Activated naive CD8-positive, alpha-beta T cell treated with anti-CD3 and anti-CD28 coated beads, Interleukin-2, amount 50 U/mL, for 16 hours (primary cell): ENCODE data around the gene WAC.
"Not testable (repeated sequence)": the region's sequence is repeated elsewhere in the genome, so short reads cannot be mapped to it uniquely, and the experiment has no call there.

ENCODE experiments used
- DNase-seq: peaks from one replicate; pipeline ENCODE4 v3.0.0-alpha.2; 2020; ENCODE audit warnings: low read depth, low spot score

WAC gene

DNA sequence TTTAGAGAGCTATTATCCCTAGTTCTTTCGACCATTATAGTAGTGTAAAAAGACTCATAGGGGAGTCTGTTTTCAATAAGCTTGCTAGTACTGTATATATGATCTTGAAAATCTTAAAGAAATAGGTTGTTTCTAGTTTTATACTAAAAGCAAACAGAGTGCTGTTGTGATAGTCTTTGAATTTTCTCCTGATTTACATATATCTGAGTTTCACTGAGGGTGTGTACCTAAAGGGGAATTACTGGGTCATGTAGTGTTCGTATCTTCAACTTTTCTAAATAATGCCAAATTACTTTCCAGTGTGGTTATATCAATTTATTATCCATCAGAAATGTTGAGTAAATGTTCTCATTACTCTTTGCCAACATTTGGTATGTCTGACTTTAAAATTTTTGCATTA is 73.7 kb downstream of the WAC start:
- DNase-seq = no peak

DNA sequence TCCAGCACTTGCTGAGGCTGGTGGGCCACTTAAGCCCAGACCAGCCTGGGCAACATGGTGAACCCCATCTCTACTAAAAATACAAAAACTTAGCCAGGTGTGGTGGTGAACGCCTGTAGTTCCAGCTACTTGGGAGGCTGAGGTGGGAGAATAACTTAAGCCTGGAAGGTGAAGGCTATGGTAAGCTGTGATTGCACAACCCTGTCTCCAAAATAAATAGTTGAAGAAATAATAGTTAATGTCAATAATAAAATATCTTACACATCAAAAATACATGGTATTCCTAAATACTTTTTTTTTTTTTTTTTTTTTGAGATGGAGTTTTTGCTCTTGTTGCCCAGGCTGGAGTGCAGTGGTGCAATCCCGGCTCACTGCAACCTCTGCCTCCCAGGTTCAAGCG is 76.7 kb downstream of the WAC start:
- not testable (repeated sequence) for DNase-seq

DNA sequence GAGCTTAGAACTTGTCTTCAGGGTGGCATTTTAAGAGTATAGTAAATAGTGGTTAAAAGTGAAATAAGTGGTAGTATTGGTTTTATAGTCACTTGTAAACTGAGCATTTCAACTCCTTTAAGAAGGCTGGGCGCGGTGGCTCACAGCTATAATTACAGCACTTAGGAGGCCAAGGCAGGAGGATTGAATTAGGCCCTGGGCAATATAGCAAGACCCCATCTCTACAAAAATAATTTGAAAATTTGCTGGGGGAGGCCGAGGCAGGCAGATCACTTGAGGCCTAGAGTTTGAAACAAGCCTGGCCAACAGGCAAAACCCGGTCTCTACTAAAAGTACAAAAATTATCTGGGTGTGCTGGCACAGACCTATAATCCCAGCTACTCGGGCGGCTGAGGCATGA is 80.0 kb downstream of the WAC start:
- no peak for DNase-seq

DNA sequence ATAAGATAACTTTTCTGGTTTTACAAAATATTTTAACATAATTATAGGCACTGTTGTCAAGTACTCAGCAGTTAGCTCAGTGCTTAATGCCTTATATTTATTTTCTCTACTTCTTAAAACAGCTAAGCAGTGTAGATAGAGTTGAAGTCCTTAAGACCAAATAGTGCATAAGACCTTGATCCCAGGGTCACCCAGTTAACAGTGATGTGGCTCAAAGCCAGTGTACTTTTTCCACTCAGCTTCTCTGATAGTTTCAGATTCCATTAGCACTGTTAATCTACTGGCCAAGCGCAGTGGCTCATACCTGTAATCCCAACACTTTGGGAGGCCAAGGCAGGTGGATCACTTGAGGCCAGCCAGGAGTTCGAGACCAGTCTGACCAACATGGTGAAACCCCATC is 83.6 kb downstream of the WAC start:
- DNase-seq = no peak

DNA sequence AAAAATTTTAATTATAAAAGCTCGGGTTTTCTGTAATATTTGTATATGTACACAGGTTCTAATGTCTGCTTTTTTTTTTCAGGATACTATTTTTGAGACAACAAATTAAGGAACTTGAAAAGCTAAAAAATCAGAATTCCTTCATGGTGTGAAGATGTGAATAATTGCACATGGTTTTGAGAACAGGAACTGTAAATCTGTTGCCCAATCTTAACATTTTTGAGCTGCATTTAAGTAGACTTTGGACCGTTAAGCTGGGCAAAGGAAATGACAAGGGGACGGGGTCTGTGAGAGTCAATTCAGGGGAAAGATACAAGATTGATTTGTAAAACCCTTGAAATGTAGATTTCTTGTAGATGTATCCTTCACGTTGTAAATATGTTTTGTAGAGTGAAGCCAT is 86.5 kb downstream of the WAC start:
- DNase-seq = no peak

DNA sequence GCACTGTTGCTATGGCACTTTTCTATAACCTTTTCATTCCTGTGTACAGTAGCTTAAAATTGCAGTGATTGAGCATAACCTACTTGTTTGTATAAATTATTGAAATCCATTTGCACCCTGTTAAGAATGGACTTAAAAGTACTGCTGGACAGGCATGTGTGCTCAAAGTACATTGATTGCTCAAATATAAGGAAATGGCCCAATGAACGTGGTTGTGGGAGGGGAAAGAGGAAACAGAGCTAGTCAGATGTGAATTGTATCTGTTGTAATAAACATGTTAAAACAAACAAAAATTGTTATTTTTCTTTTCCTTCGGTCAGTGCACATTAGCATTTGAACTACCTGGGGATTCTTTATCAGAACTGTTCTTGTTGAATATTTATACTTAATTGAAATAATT is 87.3 kb downstream of the WAC start:
- no peak for DNase-seq

DNA sequence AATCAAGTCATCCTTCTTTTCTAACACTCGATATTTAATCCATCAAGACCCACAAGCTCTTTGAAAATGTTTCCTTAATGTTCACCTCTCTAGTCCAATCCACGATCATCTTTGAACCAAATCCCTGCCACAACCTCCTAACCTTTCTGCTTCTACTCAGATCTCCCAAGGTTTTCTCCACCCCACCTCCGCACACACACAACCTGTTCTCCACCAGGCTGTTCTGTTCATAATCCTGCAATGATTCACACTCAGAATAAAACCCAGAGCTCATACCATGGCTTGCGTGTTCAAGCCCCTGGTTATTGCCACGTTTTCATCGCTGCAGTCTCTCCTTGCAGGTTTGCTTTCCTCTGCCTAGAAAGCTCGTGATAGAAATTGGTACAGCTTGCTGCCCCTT is 90.6 kb downstream of the WAC start:
- DNase-seq = no peak

DNA sequence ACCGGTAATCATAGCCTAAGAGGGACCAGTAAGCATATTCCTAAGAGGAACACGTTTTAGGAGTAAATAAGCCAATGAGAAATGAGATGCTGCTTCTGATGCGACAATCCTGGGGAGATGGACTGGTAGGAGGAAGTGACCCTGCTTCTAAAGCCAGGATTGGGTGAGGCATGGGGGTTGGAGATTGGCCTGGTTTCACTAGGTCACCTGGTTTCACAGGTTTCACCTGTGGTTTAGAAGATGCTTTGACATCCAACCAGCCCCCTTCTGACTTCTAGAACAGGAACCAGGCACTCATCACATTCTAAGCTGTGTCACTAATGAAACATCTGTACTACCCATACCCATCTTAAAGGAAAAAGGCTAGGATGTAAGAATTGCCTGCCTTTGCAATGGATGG is 91.4 kb downstream of the WAC start:
- no peak for DNase-seq

DNA sequence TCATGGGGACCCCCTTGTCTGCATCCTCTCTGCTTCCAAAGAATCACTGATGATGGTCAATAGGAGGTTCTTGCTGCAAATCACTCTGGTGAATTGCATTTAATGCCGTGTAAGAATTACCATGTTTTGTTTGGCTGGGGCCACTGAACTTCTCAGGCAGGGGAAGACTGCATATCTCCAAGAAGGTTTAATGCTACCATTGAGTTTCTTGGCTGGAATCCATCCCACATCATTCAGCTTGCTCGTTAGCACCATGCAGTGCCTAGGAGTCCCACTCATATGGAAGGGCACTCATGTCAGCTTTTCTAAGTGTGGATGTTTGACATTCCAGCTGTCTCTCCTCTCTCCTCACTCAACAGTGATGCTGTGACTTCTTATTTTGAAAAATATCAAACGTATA is 94.2 kb downstream of the WAC start:
- DNase-seq = no peak

DNA sequence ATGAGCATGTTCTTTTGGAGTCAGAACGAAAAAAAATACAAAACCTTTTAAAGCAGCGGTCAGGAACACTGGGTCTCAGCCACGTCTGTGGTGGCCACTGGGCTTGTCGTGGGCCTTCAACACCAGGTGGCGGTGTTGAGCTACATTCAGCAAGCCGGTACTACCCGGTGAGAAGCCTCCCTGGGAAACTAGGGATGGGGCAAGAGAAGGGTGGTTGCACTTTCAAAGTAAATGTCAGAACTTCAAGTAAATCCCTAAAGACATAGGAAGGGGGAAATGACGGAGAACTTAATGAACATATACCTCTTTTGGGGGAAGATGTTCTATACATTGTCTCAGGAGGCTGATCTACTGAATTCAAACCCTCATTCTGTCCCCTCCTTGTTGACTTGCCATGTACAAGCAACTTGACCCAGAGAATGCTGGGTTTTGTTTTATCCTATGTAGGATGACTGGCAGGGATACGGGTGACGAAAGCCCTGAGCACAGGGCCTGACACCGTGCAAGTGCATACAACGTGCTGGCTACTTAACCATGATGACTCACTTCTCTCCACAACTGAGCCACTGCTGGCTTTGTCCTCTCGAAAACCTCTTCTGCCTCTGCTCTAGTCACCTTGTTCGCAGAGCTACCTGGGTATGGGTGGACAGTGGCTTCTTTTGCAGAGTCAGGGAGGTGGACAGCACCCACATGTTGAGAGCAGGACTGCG is 95.4 kb downstream of the WAC start:
- peak; percentile 20 for DNase-seq

DNA sequence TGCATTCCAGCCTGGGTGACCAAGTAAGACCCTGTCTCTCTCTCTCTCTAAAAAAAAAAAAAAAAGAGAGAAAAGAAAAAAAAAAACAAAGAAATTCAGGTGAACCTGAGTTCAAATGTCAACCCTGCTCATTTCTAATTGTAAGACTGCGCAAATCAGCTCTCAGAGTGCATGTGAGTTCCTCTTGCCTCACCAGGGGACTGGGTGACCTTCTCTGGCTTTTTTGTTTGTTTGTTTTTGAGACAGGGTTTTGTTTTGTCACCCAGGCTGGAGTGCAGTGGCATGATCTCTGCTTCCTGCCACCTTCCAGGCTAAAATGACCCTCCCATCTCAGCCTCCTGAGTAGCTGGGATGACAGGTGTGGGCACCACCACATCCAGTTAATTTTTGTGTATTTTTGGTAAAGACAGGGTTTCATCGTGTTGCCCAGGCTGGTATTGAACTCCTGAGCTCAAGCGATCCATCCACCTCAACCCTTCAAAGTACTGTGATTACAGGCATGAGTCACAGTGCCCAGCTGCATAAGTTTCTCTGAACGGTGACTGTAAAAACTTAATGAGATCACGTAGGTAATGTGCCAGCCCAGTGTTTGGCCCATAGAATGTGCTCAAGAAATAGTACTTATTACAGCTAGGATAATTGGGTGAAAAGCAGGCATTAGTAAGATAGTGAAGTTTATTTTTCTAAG is 99.1 kb downstream of the WAC start:
- DNase-seq = no peak

DNA sequence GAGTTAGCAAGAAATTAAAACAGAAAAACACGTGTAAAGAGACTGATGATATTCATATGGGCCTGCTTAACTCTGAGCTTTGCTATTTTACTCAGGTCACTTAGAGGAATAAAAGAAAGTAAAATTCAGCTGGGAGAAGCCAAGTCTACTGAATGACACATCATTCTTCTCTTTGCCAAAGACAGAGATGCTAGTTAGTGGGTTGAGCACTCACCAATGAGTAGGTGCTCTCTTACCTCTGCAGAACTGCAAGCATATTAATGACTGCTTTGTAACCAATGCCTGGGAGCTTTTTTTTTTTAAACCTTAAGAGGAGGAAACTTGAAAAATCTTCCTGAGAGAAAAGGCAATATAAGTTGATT is 99.6 kb downstream of the WAC start:
- no peak for DNase-seq

DNA sequence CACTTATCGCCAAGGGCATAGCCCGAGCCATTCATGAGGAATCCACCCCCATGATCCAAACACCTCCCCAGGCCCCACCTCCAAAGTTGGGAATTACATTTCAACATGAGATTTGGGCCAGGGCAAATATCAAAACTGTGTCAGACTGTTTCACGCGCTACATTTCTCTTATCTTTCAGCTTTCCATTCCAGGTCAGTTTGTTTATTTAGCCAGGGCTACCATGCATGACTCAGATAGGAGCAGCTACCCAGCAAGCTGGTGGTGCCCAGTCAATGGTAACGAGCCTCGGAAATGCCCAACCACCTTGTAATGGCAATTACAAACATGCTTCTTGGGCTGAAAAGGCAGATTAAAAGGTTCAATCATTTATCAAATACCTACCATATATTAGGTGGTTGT is 100.8 kb downstream of the WAC start:
- DNase-seq = no peak

DNA sequence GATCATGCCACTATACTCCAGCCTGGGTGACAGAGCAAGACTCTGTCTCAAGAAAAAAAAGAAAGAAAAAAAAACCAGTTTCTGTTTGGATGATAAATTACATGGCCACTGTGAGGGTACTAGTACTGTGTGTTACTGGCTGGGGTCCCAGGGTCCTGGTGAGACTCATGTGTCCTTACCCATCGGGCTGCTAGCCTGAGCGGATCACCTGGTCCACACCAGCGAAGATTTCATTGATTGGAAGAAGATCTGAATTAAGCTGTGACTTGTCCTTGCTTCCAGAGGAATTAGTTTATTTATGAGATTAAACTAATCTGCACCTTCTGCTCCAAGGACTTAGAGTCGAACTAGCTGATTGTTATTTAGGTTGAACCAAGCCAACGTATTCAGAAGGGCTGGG is 104.4 kb downstream of the WAC start:
- no peak for DNase-seq

DNA sequence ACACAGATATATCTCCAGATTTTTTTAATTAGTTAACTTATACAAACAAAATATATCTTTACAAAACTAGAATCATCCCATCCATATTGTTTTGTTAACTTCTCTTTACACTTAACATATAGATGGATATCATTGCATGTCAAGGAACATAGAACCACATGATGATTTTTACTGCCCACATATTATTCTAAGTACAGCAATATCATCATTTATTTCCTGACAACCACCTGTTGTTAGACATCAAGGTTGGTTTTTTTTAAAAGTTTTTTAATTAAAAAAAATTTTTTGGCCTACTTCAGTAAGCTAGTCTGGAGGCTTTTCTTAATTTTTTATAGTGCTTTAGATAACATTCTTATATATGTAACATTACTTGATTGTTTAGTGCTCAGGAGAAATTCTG is 105.5 kb downstream of the WAC start:
- DNase-seq = no peak

DNA sequence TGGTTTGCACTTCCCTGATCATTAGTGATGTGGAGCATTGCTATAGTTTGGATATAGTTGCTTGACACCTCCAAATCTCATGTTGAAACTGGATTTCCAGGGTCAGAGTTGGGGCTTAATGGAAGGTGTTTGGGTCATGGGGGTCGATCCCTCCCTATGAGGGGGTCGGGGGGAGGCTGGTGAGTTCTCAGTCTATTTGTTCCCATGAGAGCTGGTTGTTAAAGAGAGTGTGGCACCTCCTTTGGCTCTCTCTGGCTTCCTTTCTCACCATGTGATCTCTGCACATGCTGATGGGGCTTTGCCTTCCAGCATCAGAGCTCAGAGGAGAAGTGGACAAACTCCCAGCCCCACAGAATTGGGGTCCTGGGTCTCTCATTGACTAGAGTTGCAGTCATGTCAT is 107.6 kb downstream of the WAC start:
- no peak for DNase-seq

DNA sequence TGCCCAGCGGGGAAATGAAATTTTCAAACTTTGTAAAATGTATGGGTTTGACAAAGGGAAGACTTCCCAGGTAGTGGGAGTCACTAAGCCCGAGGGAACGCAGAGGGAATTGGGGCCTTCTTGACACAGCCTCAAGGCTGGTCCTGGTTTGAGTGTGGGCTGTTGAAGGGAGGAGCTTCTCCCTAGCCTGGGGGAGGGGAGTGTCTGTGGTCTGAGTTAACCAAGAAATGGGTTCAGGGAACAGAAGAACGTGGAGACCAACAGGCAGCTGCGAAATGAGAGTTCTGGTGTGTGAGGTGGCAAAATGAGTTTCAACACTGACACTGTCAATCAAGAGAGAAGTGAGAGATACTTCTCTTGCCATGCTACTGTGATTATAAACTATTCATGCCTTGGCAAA is 111.7 kb downstream of the WAC start:
- no peak for DNase-seq

DNA sequence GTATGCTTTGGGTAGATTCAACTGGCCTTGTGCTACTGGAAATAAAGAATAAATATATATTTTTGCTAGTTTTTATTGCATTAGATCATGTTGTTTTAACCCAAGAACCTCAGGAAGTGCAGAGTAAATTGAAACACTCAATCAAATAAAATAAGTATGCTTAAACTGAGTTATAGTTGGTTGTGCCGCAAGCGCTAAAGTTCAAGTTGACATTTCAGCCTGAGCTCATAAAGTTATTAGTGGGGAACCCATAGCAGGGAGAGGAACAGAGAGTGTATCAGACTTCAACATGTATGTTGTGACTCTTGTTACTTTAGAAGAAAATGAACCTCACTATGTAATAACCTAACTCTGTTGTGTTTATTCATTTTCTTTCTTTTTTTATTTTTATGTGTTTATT is 119.2 kb downstream of the WAC start:
- no peak for DNase-seq

DNA sequence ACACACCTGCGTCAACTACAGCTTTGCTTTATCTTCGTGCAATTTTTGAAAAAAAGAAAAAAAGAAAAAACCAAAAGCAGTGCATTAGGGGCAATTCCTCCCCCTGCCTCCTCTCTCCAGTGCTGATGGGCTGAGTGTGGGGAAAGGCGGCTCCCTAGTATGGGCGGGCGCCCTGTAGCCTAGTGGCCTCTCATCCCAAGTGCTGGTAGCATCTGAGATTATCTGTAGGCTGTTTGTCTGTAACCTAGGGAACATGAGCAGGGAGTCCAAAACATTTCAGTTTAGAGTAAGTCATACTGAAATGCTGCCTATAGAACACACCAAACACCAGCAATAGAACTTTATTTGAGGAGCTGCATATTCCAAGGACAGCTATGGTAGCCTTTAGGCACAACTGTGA is 119.8 kb downstream of the WAC start:
- no peak for DNase-seq

DNA sequence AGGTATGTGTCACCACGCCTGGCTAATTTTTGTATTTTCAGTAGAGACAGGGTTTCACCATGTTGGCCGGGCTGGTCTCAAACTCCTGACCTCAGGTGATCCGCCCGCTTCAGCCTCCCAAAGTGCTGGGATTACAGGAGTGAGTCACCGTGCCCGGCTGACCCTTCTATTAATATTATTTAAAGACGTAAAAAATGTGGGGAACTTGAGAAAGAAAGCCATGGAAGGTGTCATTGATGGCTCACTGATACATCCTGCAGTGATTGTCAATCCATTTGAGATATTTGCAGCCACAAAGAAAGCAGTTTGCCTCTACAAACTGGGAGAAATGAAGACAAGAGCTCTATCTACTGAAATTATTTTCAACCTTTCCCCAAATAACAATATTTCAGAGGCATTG is 125.9 kb downstream of the WAC start:
- not testable (repeated sequence) for DNase-seq

DNA sequence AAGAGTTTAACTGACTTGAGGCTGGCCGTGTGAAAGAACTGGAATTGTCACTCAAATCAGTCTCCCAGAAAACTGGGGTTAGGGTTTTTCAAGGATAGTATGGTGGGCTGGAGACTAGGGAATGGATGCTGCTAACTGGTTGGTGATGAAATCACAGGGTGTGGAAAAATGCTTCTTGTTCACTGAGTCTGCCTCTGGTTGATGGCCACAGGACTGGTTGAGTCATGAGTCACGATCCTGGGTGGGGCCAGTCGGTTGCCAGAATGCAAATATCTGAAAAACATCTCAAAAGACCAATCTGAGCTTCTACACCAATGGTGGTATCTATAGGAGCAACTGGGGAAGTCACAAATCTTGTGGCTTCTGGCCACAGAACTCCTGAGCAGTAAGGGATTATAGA is 128.1 kb downstream of the WAC start:
- DNase-seq = no peak

DNA sequence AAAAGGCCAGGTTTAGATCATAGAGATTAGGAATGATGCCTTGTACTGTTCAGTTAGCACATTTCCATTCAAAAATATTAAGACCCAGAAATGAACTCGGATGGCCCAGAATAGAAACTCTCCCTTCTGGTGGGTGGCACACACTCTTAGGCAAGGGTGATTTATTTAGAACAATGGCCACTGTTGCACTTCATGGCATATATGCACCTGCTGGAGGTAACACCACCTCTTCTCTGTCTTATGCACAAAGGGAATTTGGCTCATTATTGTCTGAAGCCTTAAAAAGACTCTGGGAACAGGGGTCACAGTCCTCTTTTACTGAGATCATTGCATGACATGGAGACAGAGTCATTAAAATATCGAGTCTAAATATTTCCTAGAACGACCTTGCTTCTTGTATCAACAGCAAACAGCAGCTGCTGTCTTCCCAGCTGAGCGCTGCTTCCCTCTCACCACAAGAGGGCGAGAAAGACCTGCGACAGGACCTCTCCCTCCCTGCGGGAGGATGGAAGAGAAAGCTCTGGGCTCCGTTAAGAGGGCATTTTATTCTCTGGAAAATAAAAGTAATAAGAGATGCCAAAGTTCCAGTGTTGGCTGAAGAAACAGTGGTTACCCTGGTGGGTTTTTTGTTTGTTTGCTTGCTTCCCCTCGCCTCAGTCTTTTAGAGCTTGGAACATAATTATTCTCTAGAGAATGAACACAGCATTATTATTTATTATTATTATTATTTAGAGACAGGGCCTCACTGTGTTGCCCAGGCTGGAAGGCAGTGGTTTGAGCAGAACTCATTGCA is 130.9 kb downstream of the WAC start:
- DNase-seq = no peak

DNA sequence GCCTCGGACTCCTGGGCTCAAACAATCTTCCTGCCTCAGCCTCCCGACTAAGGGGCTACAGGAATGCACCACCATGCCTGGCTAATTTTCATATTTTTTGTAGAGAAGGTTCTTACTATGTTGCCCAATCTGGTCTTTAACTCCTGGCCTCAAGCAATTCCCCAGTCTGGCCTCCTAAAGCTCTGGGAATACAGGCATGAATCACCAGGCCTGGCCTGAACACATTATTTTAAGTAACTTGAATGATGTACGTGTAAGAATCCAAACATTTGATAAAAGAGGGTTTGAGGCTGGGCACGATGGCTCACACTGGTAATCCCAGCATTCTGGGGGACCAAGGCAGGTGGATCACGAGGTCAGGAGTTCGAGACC is 131.4 kb downstream of the WAC start:
- DNase-seq = no peak
